B cell (primary cell): ENCODE data around the gene SERINC5. TPM values are rescaled to one million over a fixed set of nuclear protein-coding genes. Genes with fewer than 3 reads are reported as not detected.

Source experiments
- ATAC-seq: fragments of 200-7000 bp; cut with Tn5 transposase; one replicate; pipeline ENCODE4 v1.10.0; 2021; ENCODE audit warnings: low read depth, mild to moderate bottlenecking, moderate number of reproducible peaks, moderate library complexity
- CTCF ChIA-PET: fragments of 350-600 bp; sonication (Branson Sonifier 250); formaldehyde crosslinking; loops from one replicate; lab custom pipeline; 2021; ENCODE audit warnings: antibody characterized with exemption, inconsistent platforms; lab: Charles Lee
- POLR2A ChIA-PET: fragments of 350-600 bp; sonication (Branson Sonifier 250); formaldehyde crosslinking; loops from one replicate; lab custom pipeline; 2021; ENCODE audit warnings: antibody characterized with exemption; lab: Charles Lee
- DNase-seq: peaks from one replicate; pipeline ENCODE4 v3.0.0; 2013
- H2AFZ ChIP-seq: 2 replicates; pipeline ENCODE4 v1.6.1; 2012; ENCODE audit warnings: mild to moderate bottlenecking, low read depth, low read length; ENCODE audit not compliant: insufficient read depth, poor library complexity, severe bottlenecking
- H3K27ac ChIP-seq, 2 donors: 1 replicate in 1 of 2; 2 replicates in 1 of 2; pipeline ENCODE4 v1.5.1; 2012 to 2013; ENCODE audit warnings: low read length in 2 of 2, mild to moderate bottlenecking in 2 of 2, moderate library complexity in 1 of 2
- H3K27me3 ChIP-seq, 4 experiments: fragments of 200-600 bp in 1 of 4; sonication (generic) in 1 of 4; replicated peaks in 1 of 4; 1 replicate in 2 of 4; 2 replicates in 2 of 4; pipeline versions ENCODE4 v1.6.1 to v1.7.0; 2013 to 2016; ENCODE audit warnings: low read length in 3 of 4, mild to moderate bottlenecking in 2 of 4, mixed read lengths in 1 of 4, moderate library complexity in 1 of 4; ENCODE audit not compliant: insufficient read depth in 4 of 4, control insufficient read depth in 3 of 4; ENCODE audit errors: control extremely low read depth in 1 of 4
- H3K36me3 ChIP-seq, 2 experiments: replicated peaks in 1 of 2; 1 replicate in 1 of 2; 2 replicates in 1 of 2; pipeline versions ENCODE4 v1.6.1 to v1.7.1; 2013; ENCODE audit warnings: low read length in 1 of 2; ENCODE audit not compliant: insufficient read depth in 2 of 2, control insufficient read depth in 1 of 2; ENCODE audit errors: control extremely low read depth in 1 of 2, extremely low read depth in 1 of 2
- H3K4me1 ChIP-seq, 2 donors: fragments of 200-600 bp in 1 of 2; sonication (generic) in 1 of 2; 1 replicate in 1 of 2; 2 replicates in 1 of 2; pipeline versions ENCODE4 v1.5.1 to v1.6.1; 2013 to 2017; ENCODE audit warnings: low read length in 2 of 2; ENCODE audit not compliant: control insufficient read depth in 2 of 2, insufficient read depth in 2 of 2
- H3K4me2 ChIP-seq: replicated peaks from 2 replicates; pipeline ENCODE3; 2012; ENCODE audit warnings: mild to moderate bottlenecking, low read depth, low read length; ENCODE audit not compliant: poor library complexity, severe bottlenecking
- H3K4me3 ChIP-seq, 5 experiments: fragments of 200-600 bp in 1 of 5; sonication (generic) in 1 of 5; 1 replicate in 3 of 5; 2 replicates in 2 of 5; pipeline versions ENCODE4 v1.5.1 to v1.7.0; 2011 to 2016; ENCODE audit warnings: low read length in 4 of 5, mild to moderate bottlenecking in 4 of 5, low read depth in 2 of 5, control low read depth in 1 of 5, moderate library complexity in 1 of 5; ENCODE audit not compliant: insufficient read depth in 1 of 5; ENCODE audit errors: control extremely low read depth in 1 of 5, extremely low read depth in 1 of 5
- H3K79me2 ChIP-seq: fragments of 200-600 bp; sonication (generic); one replicate; pipeline ENCODE4 v1.6.0; 2016; ENCODE audit warnings: low read length; ENCODE audit not compliant: control insufficient read depth, insufficient read depth
- H3K9ac ChIP-seq: fragments of 200-600 bp; sonication (generic); 2 replicates; pipeline ENCODE4 v1.6.1; 2017; ENCODE audit warnings: mild to moderate bottlenecking, low read length, moderate library complexity
- H3K9me3 ChIP-seq, 3 donors: one replicate each; pipeline versions ENCODE4 v1.6.1 to v1.7.1; 2013; ENCODE audit warnings: low read length in 2 of 3; ENCODE audit not compliant: control insufficient read depth in 2 of 3, insufficient read depth in 1 of 3; ENCODE audit errors: control extremely low read depth in 1 of 3
- H4K20me1 ChIP-seq: 2 replicates; pipeline ENCODE4 v1.6.0; 2012; ENCODE audit warnings: mild to moderate bottlenecking, low read length; ENCODE audit not compliant: insufficient read depth, control insufficient read depth, poor library complexity, severe bottlenecking
- H3K27ac Mint-ChIP-seq: one replicate; pipeline ENCODE4 v1.8.0; 2021; ENCODE audit warnings: mixed read lengths
- H3K27me3 Mint-ChIP-seq: one replicate; pipeline ENCODE4 v1.8.0; 2021; ENCODE audit warnings: mixed read lengths
- H3K4me1 Mint-ChIP-seq: one replicate; pipeline ENCODE4 v1.8.0; 2021; ENCODE audit warnings: mixed read lengths
- H3K4me3 Mint-ChIP-seq: one replicate; pipeline ENCODE4 v1.8.0; 2021; ENCODE audit warnings: mixed read lengths
- H3K9me3 Mint-ChIP-seq: one replicate; pipeline ENCODE4 v1.8.0; 2022; ENCODE audit warnings: mixed read lengths; ENCODE audit not compliant: insufficient read depth
- EZH2 ChIP-seq: IDR thresholded peaks from 2 replicates; pipeline ENCODE4 v1.6.1; 2012; ENCODE audit warnings: borderline replicate concordance, low read depth, mild to moderate bottlenecking, moderate library complexity, low read length; ENCODE audit not compliant: insufficient read depth, poor library complexity, severe bottlenecking
- WGBS: methylation state at CpG from one replicate; pipeline ENCODE4 v1.1.5; 2013; ENCODE audit warnings: missing lambda C conversion rate; ENCODE audit not compliant: insufficient coverage; 5-methylcytosine and 5-hydroxymethylcytosine counted together
- intact Hi-C: fragments of 100-400 bp; cut with micrococcal nuclease; formaldehyde crosslinking; loops from one replicate; pipeline ENCODE4 v1.10.0; 2022
- polyA plus RNA-seq: library from polyadenylated mRNA; depleted of rRNA; stranded (reverse); fragments of >200 nt; gene quantifications from 2 replicates; pipeline ENCODE4 v1.2.3, GENCODE V29; 2012
- total RNA-seq, 2 donors: library from RNA; stranded (reverse); fragments of 120-200 nt in 1 of 2; gene quantifications; 1 replicate in 1 of 2; 2 replicates in 1 of 2; pipeline versions ENCODE4 v1.2.3 to v1.2.4, GENCODE V29; 2013 to 2022
- TF ChIP-seq, protein P1 (sequence below): fragments of 200-600 bp; IDR thresholded peaks from one replicate; pipeline ENCODE4 v1.8.0; 2022; ENCODE audit warnings: antibody characterized with exemption, mild to moderate bottlenecking

SERINC5 gene
- total and polyA plus RNA-seq, 2 donors (not counting 1 experiment from before 2014, with no cell fraction given) = 2.4 to 9.5 TPM

GRCh38 chr5:80125022-80125961, 130.6 kb downstream of the SERINC5 start:
- Histone ChIP-seq H3K4me3 (peak overlapping the region in 1 of 5 experiments; percentile 4), H4K20me1 (no peaks in the 10 kb centered on the region), H3K4me2 (peak overlapping the region; percentile 40), H3K27me3 (no peaks in the 10 kb centered on the region), H3K9ac (no peak overlapping the region), H3K9me3 (no peaks in the 10 kb centered on the region), H3K36me3 (no peaks in the 10 kb centered on the region), H3K27ac (peak overlapping the region in 1 of 2 donors; percentile 25), H3K4me1 (peaks cover 18 to 22% of the 10 kb centered on the region in 2 donors), H3K79me2 (no peaks in the 10 kb centered on the region), H2AFZ (no peak overlapping the region)
- Mint-ChIP-seq H3K4me1 (peaks cover 19% of the 10 kb centered on the region), H3K27me3 (no peaks in the 10 kb centered on the region), H3K27ac (peak overlapping the region; percentile 32), H3K4me3 (peak overlapping the region; percentile 64), H3K9me3 (no peaks in the 10 kb centered on the region)
- ChIA-PET POLR2A (no interaction called here), CTCF (interaction anchor here (0.6 to 1.6 kb wide), 3 partner anchors 8 to 40 kb away, joined by 4 to 10 read pairs (median 5); no protein-coding TSS in a partner anchor)
- ATAC-seq (peak; percentile 76), DNase-seq (peak; percentile 54)
- intact Hi-C loops = no loop called here
- 56% methylated on average over 8 of the region's 11 CpGs for WGBS
- TF ChIP-seq EZH2 = no peak
- TF ChIP-seq, protein P1, sequence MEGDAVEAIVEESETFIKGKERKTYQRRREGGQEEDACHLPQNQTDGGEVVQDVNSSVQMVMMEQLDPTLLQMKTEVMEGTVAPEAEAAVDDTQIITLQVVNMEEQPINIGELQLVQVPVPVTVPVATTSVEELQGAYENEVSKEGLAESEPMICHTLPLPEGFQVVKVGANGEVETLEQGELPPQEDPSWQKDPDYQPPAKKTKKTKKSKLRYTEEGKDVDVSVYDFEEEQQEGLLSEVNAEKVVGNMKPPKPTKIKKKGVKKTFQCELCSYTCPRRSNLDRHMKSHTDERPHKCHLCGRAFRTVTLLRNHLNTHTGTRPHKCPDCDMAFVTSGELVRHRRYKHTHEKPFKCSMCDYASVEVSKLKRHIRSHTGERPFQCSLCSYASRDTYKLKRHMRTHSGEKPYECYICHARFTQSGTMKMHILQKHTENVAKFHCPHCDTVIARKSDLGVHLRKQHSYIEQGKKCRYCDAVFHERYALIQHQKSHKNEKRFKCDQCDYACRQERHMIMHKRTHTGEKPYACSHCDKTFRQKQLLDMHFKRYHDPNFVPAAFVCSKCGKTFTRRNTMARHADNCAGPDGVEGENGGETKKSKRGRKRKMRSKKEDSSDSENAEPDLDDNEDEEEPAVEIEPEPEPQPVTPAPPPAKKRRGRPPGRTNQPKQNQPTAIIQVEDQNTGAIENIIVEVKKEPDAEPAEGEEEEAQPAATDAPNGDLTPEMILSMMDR = no peak
